Right renal pelvis (tissue), 4 donors: Measurements from ENCODE around the gene TMCO1. TPM values are rescaled to one million over a fixed set of nuclear protein-coding genes. Genes with fewer than 3 reads are reported as not detected.
"Not testable (repeated sequence)": the region's sequence is repeated elsewhere in the genome, so short reads cannot be mapped to it uniquely, and the experiment has no call there.

Source experiments
- DNase-seq, 4 donors: peaks; one replicate each; pipeline ENCODE4 v3.0.0-alpha.2; 2013; ENCODE audit warnings: low read depth in 4 of 4, low spot score in 3 of 4, missing footprints in 1 of 4
- polyA plus RNA-seq, 4 donors: library from polyadenylated mRNA; unstranded; fragments of 120-200 nt; gene quantifications; one replicate each; pipeline ENCODE4 v1.2.1, GENCODE V29; 2013; ENCODE audit not compliant: insufficient read length in 4 of 4

The TMCO1 gene, protein sequence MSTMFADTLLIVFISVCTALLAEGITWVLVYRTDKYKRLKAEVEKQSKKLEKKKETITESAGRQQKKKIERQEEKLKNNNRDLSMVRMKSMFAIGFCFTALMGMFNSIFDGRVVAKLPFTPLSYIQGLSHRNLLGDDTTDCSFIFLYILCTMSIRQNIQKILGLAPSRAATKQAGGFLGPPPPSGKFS
- polyA plus RNA-seq: 100 to 1,000 TPM; 161 to 185 (median 180) TPM

DNA sequence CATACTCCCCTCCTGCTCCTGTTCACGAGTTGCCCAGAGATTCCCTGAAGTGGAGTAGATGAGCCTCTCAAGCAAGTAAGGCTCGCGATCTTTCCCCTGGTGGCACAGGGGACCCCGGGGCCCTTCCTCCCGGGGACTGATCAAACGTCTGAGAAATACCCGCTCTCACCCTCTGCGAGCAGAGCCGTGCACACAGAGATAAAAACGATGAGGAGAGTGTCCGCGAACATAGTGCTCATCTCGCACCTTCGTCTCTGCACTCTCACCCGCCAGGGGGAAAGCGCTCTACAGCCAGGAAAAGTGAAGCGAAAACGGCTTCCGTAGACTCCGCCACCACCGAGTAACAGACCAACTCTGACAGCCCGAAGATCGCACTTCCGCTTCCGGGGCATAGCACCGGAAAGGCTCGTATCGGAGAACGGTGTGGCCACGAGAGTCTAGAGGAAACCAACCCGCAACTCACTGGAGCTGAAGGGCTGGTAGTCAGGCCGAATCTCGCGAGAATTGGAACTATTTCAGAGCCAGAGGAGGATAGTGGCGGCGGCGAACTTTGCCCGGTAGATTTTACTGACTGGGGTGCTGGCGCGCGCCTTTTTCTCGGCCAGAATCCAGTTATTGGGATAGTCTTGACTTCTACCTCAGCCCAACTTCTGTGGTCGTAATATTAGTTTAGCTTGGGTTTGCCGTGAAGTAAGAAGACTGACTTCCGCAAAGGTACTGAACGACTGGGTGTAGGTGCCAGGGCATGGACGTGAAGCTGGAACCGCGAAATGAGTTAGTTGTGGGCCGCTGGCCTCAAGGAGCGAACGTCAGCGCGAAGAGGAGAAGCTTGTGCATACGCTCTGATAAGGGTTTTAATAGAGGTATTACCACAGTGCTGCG, at the start of gene TMCO1:
Gene TMCO1 (minus strand): TSS at position 356 of the 882 bp plus-strand sequence. CDS start 117 bp downstream, at position 239.
- DNase-seq: peak; percentile 91 to 95 (median 94)

DNA sequence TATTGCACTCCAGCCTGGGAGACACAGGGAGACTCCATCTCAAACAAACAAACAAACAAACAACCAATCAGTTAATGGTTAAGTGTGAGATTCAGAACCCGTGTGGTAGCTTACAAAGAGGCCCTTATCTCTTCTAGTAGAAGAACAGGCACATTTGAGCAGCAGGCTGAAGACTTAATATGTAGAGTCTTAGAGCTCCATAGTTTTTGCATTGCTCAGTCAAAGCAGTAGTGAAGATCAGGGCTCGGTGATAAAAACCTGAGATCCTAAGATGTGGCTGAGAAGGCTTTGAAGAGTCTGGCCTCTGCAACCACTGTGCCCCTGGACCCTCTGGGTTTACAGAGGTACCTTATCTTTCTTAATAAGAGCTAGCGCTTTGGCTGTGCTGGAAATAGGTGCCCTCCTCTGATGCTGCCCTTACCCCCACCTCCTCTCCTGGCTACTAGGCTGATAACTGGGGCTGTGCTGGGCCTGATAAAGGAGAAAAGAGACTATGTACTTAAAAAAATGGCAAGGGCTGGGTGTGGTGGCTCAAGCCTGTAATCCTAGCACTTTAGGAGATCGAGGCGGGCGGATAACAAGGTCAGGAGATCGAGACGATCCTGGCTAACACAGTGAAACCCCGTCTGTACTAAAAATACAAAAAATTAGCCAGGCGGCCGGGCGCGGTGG, 48.3 kb upstream of the TMCO1 start:
- DNase-seq: no peak

DNA sequence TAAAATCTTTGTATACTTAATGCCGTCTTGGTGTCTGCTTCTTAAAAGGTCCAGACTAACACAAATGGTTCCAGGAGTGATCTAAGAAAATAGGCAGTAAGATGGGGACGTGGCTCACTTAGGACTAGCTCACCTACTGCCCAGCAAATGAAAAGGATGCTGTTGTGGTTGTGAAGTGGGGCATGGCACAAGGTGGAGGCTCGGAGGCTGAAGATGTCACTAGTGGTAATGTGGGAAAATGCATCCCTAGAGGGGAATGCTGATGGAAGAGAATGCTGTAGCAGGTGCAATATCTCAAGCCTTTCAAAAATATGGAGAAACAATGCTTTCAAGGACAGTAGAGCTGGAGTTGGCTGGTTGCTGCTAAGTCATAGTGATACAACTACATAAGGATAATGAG, 47.5 kb upstream of the TMCO1 start:
- DNase-seq: no peak

DNA sequence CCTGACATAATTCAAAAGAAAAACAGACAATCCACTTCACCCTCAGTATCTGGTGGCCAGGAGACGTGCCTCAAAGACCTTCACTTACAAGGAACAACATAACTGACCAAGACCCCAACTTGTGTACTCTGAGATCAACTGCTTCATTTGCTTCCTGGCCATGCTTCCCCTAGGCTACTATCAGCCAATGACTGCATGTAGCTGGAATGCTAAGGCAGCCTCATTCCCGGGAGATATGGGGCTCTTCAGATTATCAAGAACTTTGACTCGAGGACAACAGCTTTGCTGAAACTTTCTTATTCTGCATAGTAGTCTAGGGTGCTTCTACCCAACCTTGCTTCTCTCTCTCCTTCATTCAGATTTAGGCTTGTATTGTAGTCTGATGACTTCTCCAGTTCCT, 47.1 kb upstream of the TMCO1 start:
- DNase-seq: no peak

DNA sequence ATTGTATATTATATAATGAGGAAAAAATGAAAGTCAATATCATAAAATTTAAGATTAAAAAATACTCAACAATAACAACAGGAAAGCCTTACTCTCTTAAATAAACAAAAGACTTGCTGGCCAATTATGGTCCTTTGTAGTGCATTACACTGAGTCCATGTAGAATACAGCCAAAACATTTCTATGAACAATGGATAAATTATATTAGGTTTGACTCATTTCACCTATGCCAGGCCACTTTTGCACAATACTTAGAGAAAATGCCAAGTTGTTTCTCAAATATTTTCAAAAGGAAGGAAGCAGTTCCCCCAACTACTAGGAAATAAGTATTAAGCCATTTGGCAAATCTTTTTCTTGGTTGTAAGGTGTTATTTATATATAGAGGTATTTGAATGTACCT, 38.9 kb upstream of the TMCO1 start:
- no peak for DNase-seq

DNA sequence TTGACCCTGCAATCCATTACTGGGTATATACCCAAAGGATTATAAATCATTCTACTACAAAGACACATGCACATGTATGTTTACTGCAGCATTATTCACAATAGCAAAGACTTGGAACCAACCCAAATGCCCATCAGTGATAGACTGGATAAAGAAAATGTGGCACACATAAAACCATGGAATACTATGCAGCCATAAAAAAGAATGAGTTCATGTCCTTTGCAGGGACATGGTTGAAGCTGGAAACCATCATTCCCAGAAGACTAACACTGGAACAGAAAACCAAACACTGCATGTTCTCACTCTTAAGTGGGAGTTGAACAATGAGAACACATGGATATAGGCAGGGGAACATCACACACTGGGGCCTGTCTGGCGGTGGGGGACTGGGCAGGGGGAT, 35.8 kb upstream of the TMCO1 start:
- not testable (repeated sequence) for DNase-seq

DNA sequence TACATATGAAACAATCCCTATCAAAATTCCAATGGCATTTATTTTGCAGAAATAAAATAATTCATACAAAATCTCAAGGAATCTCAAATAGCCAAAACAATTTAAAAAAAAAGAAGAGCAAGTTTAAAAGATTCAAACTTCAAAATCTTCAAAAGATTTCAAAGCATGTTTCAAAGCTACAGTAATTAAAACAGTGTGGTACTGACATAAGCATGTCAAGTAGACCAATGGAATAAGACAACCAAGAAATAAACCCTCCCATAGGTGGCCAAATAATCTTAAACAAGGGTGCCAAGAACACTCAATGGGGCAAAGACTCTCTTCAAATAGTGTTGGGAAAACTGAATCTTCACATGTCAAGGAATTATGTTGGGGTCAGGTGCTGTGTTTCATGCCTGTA, 30.7 kb upstream of the TMCO1 start:
- DNase-seq: no peak

DNA sequence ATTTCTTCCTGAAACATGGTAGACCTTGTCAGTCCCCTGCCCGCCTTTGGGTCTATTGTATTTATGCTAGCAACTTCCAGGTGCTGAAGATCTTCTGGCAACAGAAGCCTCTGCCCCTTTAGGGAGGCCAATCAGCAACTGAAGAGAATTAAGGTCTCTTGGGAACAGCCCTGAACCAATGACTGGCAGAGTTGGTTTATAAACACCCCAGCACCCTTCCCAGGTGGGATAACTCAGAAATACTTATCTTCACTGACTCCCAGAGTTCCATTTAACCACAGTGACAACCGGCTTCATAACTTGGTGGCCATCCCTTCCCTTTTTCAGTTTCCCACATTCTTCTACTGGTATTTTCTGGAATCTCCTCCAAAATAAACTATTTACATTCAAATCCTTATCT, 27.2 kb upstream of the TMCO1 start:
- DNase-seq: no peak

DNA sequence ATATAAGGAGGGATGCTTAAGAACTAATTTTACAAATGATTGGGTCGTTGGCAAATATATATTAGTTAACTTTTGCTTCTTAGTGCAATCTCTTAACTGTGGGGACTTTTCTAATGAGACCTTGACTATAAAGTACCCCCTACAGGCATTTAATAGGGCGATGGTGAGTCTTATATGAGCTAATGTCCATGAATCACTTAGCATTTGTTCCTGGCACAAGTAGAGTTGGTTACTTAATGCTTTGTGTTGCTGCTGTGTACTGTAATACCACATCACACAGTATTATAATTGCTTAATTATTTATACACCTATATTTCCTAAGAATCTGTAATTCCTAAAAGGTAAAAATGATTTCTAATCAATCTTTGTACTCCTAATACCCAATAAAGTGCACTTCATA, 25.3 kb upstream of the TMCO1 start:
- no peak for DNase-seq

DNA sequence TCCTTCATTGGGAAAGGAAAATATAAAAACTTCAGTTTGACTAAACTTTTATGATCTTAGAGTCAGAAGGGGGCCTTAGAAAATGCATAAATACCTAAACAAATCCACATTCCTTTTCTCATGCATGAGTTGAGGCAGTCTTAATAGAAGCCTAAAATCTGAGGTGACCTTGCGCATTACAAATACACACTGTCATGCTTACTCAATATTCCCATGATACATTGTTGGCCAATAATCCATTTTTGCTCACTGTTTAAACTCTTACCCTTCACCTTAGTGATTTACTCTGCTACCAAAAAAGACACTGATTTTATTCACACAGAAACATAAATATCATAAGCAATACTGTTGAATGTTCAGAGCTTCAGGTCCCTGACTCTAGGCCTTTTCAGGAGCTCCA, 19.1 kb upstream of the TMCO1 start:
- no peak for DNase-seq

DNA sequence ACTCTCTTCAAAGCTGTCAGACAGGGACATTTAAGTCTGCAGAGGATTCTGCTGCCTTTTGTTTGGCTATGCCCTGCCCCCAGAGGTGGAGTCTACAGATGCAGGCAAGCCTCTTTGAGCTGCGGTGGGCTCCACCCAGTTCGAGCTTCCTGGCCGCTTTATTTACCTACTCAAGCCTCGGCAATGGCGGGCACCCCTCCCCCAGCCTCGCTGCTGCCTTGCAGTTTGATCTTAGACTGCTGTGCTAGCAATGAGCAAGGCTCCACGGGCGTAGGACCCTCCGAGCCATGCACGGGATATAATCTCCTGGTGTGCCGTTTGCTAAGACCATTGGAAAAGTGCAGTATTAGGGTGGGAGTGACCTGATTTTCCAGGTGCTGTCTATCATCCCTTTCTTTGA, 14.9 kb upstream of the TMCO1 start:
- DNase-seq: not testable (repeated sequence)

DNA sequence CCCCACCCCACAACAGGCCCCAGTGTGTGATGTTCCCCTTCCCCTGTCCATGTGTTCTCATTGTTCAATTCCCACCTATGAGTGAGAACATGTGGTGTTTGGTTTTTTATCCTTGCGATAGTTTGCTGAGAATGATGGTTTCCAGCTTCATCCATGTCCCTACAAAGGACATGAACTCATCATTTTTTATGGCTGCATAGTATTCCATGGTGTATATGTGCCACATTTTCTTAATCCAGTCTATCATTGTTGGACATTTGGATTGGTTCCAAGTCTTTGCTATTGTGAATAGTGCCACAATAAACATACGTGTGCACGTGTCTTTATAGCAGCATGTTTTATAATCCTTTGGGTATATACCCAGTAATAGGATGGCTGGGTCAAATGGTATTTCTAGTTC, 9.5 kb upstream of the TMCO1 start:
- DNase-seq: not testable (repeated sequence)

DNA sequence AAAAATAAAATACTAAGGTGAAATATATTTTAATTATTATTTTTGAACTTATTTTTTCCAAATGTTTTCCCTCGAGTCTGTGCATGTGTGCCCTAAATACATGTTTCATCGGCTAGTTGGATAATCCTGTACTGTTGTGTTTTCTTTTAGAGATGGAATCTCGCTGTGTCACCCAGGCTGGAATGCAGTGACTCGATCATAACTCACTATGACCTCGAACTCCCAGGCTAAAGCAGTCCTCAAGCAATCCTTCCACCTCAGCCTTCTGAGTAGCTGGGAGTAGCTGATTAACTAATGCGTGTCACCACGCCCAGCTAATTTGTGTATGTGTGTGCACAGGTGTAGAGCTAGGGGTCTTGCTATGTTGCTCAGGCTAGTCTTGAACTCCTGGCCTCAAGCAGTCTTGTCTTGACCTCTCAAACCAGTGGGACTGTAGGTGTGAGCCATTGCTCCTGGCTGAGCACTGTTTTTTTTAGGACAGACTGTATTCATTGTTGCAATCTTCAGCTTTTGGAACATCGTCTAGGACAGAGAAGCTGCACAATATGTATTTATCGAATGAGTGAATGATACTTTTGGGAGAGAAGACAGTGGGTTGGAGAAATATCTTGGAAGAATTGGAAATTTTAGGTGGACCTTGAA, 4.8 kb upstream of the TMCO1 start:
- no peak for DNase-seq

DNA sequence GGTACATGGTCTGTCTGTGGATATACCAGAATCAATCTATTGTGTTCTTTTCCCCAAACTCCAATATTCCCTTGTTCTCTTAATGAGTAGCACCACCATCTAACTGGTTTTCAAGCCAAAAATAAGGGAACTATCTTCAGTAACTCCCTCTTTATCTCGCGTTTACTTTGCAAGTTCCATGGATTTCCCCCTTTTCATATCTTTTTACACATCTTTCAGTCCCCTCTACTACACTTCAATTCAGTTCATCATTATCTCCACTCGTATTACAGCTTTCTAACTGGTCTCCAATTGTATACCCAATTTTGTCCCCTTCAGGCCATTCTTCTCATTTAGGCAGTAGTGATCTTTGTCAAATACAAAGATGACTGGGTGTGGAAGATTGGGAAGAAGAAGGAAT, 4.1 kb upstream of the TMCO1 start:
- no peak for DNase-seq

DNA sequence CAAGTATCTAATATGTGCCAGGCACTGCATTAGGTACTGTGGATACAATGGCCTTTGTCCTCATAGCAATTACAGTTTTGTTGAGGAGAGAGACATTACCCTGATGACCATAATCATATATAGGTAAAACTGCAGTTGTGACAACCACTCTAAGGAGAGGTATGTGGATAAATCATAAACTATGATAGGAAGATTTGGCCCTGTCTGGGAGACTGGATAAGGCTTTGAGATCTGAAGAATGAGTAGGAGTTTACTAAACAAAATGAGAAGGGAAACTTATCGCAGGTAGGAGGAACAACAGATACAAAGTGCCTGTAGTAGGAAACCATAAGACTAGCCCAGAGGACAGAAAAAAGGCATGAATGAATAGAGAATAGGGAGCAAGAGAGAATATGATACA, 4.4 kb downstream of the TMCO1 start:
- DNase-seq: no peak

DNA sequence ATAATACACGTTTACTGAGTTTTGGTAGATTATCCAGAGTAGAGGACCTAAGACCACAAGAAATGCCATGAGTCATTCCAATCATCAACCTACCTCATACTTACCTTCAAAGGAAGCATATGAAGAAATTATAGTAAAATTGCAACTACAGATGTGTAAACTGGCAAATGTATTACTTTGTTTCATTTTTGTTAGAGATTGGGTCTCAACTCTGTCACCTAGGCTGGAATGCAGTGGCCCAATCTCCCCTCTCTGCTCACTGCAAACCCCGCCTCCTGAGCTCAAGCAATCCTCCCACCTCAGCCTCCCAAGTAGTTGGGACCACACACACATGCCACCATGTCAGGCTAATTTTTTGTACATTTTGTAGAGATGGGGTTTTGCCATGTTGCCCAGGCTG, 5.2 kb downstream of the TMCO1 start:
- DNase-seq: no peak

DNA sequence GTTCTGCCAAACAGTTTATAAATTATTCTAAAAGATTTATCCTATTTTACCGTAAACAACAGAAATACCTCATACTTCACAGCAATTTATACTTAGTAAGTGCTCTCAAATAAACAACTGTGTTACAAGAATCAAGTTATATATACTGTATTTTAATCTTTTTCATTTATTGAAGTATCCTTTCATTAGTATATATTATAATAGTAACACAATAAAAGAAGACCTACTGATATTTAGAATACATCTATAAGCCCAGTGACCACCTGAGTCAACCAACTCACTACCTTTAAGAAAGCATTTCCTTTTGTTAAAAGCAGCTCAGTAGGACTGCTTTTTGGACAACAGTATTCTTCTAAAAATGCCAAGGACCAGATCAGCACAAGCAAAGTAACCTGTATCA, 5.9 kb downstream of the TMCO1 start:
- no peak for DNase-seq

DNA sequence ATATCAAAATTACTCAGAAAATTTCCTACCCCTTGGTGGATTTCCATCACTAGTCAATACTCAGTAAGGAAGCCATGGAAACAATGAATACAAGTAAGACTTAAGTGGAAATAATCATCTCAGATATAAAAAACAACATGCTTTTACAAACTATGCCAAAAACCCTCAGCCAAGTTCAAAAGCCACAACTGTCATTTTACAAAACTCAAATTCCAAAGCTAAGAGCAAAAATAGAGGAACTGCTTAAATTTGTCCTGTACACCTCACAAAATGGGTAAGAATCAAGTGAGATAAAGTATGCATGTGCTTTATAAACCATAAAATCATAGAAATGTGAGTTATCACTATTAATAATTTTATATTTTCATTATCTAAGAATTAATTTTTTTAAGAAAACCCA, 9.6 kb downstream of the TMCO1 start:
- DNase-seq: no peak

DNA sequence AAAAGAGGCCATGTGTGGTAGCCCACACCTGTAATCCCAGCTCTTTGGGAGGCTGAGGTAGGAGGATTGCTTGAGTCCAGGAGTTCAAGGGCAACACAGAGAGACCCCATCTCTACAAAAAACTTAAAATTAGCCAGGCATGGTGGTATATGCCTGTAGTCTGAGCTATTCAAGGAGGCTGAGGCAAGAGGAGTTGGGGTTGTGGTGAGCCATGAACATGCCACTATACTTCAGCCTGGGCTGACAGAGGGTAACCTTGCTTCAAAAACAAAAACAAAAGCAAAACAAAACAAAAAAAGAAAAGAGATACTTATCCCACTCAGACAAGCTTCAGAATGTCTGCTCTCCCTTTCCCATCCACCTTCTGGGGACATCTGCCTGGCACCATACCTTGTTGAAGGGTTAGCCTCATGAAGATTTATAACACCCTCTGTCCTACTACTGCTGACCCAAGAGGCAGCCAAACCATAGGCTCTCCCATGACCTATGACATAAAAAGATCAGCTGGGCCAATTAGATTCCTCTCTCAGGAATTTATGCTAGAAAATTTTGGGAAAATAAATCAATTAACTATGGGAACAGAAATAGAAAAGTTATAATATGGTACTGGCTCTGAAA, 13.2 kb downstream of the TMCO1 start:
- DNase-seq: no peak

DNA sequence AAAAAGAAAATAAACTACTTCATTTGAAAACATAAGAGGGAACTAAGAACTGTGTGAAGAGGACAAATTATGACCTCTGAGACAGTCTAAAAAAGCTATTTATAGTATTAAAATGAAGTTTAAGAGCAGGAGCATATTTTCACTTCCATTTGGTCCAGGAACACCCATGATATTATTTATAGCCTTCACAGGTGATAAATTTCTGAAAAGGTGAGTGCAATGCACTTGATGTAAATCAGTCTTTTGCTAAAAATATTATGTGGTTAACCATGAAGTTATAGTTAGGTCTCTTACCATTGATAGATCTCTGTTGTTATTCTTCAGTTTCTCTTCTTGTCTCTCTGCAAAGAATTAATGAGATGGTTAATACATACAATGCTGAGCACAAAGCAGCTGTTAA, 14.7 kb downstream of the TMCO1 start:
- DNase-seq: no peak

DNA sequence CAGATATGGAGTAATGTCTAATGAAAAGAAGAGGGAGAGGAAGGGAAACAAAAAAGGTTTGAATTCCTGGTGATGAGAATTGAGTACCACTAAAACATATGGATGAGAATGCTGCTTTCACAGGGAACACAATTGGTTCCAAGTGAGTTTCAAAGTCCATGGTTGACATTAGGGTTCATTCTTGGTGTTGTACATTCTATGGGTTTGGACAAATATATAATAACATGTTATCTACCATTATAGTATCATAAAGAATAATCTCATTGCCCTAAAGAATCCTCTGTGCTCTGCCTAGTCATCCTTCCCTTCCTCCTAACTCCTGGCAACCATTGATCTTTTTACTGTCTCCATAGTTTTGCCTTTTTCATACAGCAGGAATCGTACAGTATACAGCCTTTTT, 20.1 kb downstream of the TMCO1 start:
- DNase-seq: no peak
